Smooth muscle cell (in vitro differentiated cells): ENCODE results near the gene CEP76. TPM values are rescaled to one million over a fixed set of nuclear protein-coding genes. Genes with fewer than 3 reads are reported as not detected.

Experiments used
- DNase-seq: peaks from one replicate; lab custom pipeline; 2025; ENCODE audit not compliant: unreplicated experiment; lab: John Stamatoyannopoulos, UW
- H2AFZ ChIP-seq: fragments of 200-600 bp; sonication (generic); 2 replicates; pipeline ENCODE4 v1.6.0; 2016; ENCODE audit warnings: antibody characterized with exemption, low read depth, mild to moderate bottlenecking
- H3F3A ChIP-seq: fragments of 200-600 bp; sonication (generic); 2 replicates; pipeline ENCODE4 v1.6.0; 2017; ENCODE audit warnings: antibody characterized with exemption, low read depth
- H3K27ac ChIP-seq: fragments of 200-600 bp; sonication (generic); 2 replicates; pipeline ENCODE4 v1.5.1; 2016; ENCODE audit warnings: low read depth, mild to moderate bottlenecking
- H3K27me3 ChIP-seq: fragments of 200-600 bp; sonication (generic); 2 replicates; pipeline ENCODE4 v1.6.1; 2016; ENCODE audit warnings: low read depth, mild to moderate bottlenecking
- H3K36me3 ChIP-seq: fragments of 200-600 bp; sonication (generic); 2 replicates; pipeline ENCODE4 v1.5.1; 2016; ENCODE audit warnings: low read depth
- H3K4me1 ChIP-seq: fragments of 200-600 bp; sonication (generic); 2 replicates; pipeline ENCODE4 v1.5.1; 2016; ENCODE audit warnings: low read depth
- H3K4me2 ChIP-seq: fragments of 200-600 bp; sonication (generic); 2 replicates; pipeline ENCODE4 v1.6.0; 2016; ENCODE audit warnings: mild to moderate bottlenecking
- H3K4me3 ChIP-seq: fragments of 200-600 bp; sonication (generic); 2 replicates; pipeline ENCODE4 v1.5.1; 2016; ENCODE audit warnings: mild to moderate bottlenecking
- H3K79me2 ChIP-seq: fragments of 200-600 bp; sonication (generic); 2 replicates; pipeline ENCODE4 v1.6.0; 2016; ENCODE audit warnings: low read depth, mild to moderate bottlenecking
- H3K9ac ChIP-seq: fragments of 200-600 bp; sonication (generic); 2 replicates; pipeline ENCODE4 v1.6.0; 2016; ENCODE audit warnings: low read depth
- H3K9me3 ChIP-seq: fragments of 200-600 bp; sonication (generic); replicated peaks from 2 replicates; pipeline ENCODE4 v1.5.1; 2016; ENCODE audit warnings: low read depth
- H4K20me1 ChIP-seq: fragments of 200-600 bp; sonication (generic); 2 replicates; pipeline ENCODE4 v1.6.0; 2016; ENCODE audit warnings: low read depth
- CTCF ChIP-seq: fragments of 200-600 bp; sonication (generic); IDR thresholded peaks from 2 replicates; pipeline ENCODE4 v1.5.1; 2017; ENCODE audit warnings: borderline replicate concordance, mild to moderate bottlenecking, antibody characterized with exemption; ENCODE audit not compliant: insufficient read depth, poor library complexity, severe bottlenecking
- WGBS: methylation state at CpG from one replicate; pipeline ENCODE4 v1.1.7; 2016; ENCODE audit warnings: low lambda C conversion rate; 5-methylcytosine and 5-hydroxymethylcytosine counted together
- polyA plus RNA-seq: library from polyadenylated mRNA; unstranded; fragments of >200 nt; fragmentation: Nextera tagmentation; extraction: Ambion mirVana; gene quantifications from 2 replicates; pipeline ENCODE4 v1.2.1, GENCODE V29; 2016
- total RNA-seq: library from RNA; depleted of rRNA; stranded (reverse); fragments of >200 nt; gene quantifications from 2 replicates; pipeline ENCODE4 v1.2.3, GENCODE V29; 2014

The CEP76 gene
- total and polyA plus RNA-seq, 2 experiments from 2014 or later: 2.8 to 11.7 TPM

- Histone ChIP-seq H3K27ac (no peak overlapping the region), H4K20me1 (no peaks in the 10 kb centered on the region), H3K9me3 (no peaks in the 10 kb centered on the region), H3K79me2 (no peaks in the 10 kb centered on the region), H3K9ac (no peak overlapping the region), H3K36me3 (no peaks in the 10 kb centered on the region), H3K4me3 (no peak overlapping the region), H3F3A (no peaks in the 10 kb centered on the region), H3K4me2 (no peak overlapping the region), H2AFZ (no peak overlapping the region), H3K4me1 (no peaks in the 10 kb centered on the region), H3K27me3 (no peaks in the 10 kb centered on the region)
- WGBS: 89% methylated on average over 5 of the region's 5 CpGs
- DNase-seq: no peak
- no peak for TF ChIP-seq CTCF
Measured at GRCh38 chr18:12748671-12749070, 46.1 kb upstream of the CEP76 start.

- no peaks in the 10 kb centered on the region for H4K20me1 ChIP-seq
- 94% methylated on average over 8 of the region's 8 CpGs for WGBS
- H3K4me1 ChIP-seq: no peaks in the 10 kb centered on the region
- TF ChIP-seq CTCF: no peak
- H3K4me2 ChIP-seq: no peak overlapping the region
- H3K27me3 ChIP-seq: no peaks in the 10 kb centered on the region
- DNase-seq: no peak
- H3F3A ChIP-seq: no peaks in the 10 kb centered on the region
- H2AFZ ChIP-seq: no peak overlapping the region
- no peaks in the 10 kb centered on the region for H3K79me2 ChIP-seq
- H3K4me3 ChIP-seq: no peak overlapping the region
- H3K9me3 ChIP-seq: no peaks in the 10 kb centered on the region
- H3K9ac ChIP-seq: no peak overlapping the region
- H3K27ac ChIP-seq: no peak overlapping the region
- H3K36me3 ChIP-seq: no peaks in the 10 kb centered on the region
Measured at GRCh38 chr18:12747530-12748315, 45.2 kb upstream of the CEP76 start.

- no peak overlapping the region for H2AFZ ChIP-seq
- no peaks in the 10 kb centered on the region for H3K36me3 ChIP-seq
- H3K4me3 ChIP-seq: no peak overlapping the region
- no peaks in the 10 kb centered on the region for H3K9me3 ChIP-seq
- H3K4me2 ChIP-seq: no peak overlapping the region
- no peaks in the 10 kb centered on the region for H4K20me1 ChIP-seq
- no peak overlapping the region for H3K9ac ChIP-seq
- 89% methylated on average over 7 of the region's 7 CpGs for WGBS
- no peak for TF ChIP-seq CTCF
- no peak for DNase-seq
- no peaks in the 10 kb centered on the region for H3K27me3 ChIP-seq
- H3K79me2 ChIP-seq: no peaks in the 10 kb centered on the region
- H3K4me1 ChIP-seq: no peaks in the 10 kb centered on the region
- no peaks in the 10 kb centered on the region for H3F3A ChIP-seq
- no peak overlapping the region for H3K27ac ChIP-seq
Measured at GRCh38 chr18:12745095-12745795, 42.7 kb upstream of the CEP76 start.
